ENCODE results near the gene ITGB3BP.
"Not testable (repeated sequence)": the region's sequence is repeated elsewhere in the genome, so short reads cannot be mapped to it uniquely, and the experiment has no call there.

The ITGB3BP gene

DNA sequence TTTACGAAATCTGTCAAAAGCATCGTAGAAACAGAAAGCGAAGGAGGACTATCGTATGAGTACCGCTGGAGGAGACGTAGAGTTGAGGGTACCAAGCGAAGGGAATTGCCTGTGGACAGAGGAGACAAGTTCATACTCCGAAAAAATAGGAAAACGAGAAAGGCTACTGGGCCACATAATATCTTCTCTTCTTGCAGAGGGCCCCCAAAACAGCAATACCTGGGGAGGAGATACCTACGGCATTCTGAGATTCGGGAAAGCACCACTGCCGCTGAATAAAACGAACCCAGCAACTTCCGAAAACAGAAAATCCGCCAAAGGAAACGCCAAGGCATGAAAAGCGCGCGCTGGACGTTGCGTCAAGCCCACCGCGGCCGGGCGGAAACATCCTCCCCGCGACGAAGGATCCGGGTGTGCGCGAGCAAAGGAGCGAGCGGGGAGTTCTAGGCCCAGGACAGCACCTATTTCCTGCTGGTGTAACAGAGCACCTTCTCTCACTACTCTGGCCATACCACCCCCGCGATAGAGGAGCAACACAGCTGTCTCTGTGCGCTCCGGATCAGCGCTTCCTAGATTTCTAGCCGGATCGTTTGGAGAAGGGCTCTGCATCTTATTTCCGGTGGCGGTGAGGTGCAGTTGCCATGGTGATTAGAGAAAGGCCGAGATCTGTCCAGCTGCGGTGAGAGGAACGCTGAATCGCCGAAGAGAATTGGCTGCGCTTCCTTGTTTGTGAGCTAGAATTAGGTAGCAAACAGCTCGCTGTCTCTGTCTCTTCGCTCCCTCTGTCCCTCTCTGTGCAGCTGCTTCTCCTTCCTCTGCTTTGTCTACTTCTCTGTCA lies at the start of gene ITGB3BP, which contains the start of gene EFCAB7:
TSS of gene ITGB3BP (minus strand) at position 335 of the 838 bp plus-strand sequence. CDS start at position 243, 92 bp downstream.
TSS of gene EFCAB7 (plus strand) at position 635 of the 838 bp plus-strand sequence. CDS start 2,048 bp downstream, outside the sequence.
- peak; percentile 52 to 65 for DNase-seq (ENCODE audit: low read depth in 2 of 2)

- DNase-seq (ENCODE audit: low read depth in 2 of 2), result not testable (repeated sequence)
These were observed 49.7 kb upstream of the ITGB3BP start for GRCh38 chr1:63572686-63573085.

DNA sequence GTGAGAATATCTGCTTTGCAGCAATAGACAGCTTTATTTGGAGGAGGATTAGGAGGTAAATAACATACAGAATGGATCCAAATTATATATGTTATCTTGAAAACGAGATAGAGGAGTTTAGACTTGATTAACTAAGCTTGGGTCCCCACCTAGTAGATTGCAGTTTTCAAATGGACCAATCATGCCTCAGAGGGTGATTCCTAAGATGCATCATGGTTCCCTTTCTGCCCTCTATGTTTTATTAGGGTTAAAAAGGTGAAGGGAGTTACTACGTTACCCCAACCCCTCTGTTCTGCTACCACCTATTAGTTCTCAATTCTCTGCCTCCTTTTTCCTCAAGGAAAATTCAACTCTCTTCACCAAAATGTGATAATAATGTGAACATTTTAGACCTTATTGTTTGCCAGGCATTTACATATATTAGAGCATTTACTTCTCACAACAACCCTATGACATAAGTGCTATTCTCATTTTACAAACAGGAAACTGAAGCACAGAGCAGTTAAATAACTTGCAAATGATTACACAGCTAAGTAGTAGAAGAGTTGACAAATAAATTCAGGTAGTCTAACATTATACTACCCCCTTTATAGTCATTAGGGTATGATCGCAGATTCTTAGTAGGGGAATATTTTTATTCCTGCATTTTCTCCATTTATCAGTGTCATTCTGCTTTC lies 46.8 kb upstream of the ITGB3BP start:
- no peak for DNase-seq (ENCODE audit: low read depth in 2 of 2)

GRCh38 chr1:63569068-63569467 lies 46.0 kb upstream of the ITGB3BP start:
- no peak for DNase-seq (ENCODE audit: low read depth in 2 of 2)

DNA sequence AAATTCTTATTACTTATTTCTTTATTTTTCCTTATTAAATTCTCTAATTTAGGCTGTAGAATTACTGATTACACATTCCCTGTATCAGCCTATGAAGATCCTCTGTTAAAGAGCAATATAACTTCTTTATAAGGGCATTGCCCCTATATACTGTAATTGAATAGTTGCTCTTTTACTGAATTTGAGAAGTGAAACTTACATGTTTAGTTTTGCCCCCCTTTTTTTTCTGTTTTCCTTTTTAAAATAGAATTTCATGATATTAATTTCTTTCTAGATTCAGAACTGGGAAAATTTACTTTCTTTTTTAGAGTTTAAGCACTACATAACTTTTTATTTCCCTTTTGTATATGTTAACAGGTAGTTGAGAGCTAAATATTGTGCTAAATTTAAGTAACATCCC lies 40.7 kb upstream of the ITGB3BP start:
- DNase-seq (ENCODE audit: low read depth in 2 of 2), result no peak

DNA sequence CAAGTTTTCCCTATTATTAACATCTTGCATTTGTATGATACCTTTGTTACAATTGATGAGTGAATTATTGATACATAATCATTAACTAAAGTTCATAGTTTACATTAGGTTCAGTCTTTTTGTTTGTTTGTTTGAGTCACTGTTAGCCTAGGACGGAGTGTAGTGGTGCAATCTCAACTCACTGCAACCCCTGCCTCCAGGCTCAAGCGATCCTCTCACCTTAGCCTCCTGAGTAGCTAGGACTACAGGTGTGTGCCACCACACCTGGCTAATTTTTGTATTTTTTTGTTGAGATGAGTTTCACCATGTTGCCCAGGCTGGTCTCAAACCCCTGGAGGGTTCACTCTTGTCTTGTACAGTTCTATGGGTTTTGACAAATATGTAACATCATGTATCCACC lies 36.3 kb upstream of the ITGB3BP start:
- no peak for DNase-seq (ENCODE audit: low read depth in 2 of 2)

DNA sequence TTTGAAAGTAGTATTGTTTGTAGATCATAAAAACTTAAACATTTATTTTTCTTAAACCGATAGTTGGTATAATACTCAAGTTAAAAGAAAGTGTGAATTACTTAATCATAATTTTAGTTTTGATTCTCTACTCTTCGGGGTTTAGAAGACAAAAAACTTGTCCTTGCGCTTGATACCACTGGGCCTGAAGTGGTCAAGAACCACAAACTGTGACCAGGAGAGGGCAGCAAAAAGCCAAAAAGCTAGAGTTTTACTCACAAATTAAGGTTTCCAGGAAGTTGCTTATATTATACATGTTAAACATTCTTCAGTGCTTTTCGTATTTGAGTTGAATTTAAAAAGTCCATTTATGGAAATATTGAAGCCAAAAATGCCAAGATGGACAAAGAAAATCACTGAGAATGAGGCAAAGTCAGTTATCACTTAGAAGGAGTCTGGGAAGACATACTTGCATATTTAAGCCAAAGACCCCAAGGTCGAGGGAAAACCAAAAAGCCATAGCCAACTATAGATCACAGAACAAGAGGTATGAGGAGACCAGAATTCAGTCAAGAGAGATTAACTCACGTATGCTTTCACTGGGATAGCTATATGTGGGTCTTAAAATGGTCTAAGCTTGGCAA lies 34.5 kb upstream of the ITGB3BP start:
- DNase-seq (ENCODE audit: low read depth in 2 of 2), result no peak

GRCh38 chr1:63555480-63555879 lies 32.5 kb upstream of the ITGB3BP start:
- DNase-seq (ENCODE audit: low read depth in 2 of 2), result no peak

GRCh38 chr1:63548877-63549276 lies 25.9 kb upstream of the ITGB3BP start:
- no peak for DNase-seq (ENCODE audit: low read depth in 2 of 2)

- no peak for DNase-seq (ENCODE audit: low read depth in 2 of 2)
These were observed 25.3 kb upstream of the ITGB3BP start for GRCh38 chr1:63548303-63548702.

DNA sequence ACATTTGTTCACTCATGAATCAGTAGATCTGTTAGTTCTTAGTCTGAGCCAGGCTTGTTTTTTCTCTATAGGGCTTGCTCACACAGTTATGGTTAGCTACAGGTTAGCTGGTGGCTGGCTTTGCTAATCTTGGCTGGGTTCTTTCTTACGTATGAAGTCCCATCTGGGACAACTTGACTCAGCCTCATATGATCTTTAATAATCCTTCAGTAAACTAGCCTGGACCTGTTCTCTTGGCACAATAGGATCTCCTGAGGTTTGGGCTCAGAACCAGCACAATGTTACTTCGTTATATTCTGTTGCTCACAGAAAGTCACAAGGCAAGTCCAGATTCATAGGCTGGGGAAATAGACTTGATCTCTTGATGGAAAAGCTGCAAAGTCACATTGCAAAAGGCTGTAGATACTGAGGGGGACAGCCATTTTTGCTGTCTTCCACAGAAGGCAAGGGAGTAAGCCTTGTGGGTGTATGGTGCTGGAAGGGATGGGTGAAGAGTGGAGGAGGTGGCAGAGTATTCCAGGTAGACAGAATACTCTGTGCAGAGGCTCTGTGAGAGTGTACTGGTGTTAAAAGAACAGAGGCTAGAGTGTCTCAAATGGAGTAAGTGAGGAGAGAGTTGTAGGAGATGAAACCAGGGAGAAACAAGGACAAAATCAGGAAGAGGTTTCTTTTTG lies 24.7 kb upstream of the ITGB3BP start:
- no peak for DNase-seq (ENCODE audit: low read depth in 2 of 2)

- no peak for DNase-seq (ENCODE audit: low read depth in 2 of 2)
These were observed 22.8 kb upstream of the ITGB3BP start for GRCh38 chr1:63545780-63546179.

- no peak for DNase-seq (ENCODE audit: low read depth in 2 of 2)
These were observed 14.9 kb upstream of the ITGB3BP start for GRCh38 chr1:63537940-63538339.

DNA sequence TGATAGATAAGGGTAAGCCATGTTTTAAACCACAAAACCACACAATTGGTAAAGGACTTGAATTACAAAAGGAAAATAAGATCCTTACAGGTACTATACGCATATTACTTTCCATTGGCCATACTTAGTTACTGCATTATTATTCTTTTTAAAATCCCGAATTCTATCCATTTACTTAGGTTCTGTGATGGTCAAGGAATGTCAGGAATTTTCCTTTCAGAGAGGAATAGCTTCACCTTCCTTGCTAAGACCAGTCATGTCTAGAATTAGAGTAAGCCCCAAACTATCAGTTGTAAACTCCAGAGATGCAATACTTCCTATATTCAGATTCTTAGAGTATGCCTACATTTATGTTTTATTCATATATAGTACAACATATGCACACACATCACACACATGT lies 14.0 kb upstream of the ITGB3BP start:
- DNase-seq (ENCODE audit: low read depth in 2 of 2), result no peak

DNA sequence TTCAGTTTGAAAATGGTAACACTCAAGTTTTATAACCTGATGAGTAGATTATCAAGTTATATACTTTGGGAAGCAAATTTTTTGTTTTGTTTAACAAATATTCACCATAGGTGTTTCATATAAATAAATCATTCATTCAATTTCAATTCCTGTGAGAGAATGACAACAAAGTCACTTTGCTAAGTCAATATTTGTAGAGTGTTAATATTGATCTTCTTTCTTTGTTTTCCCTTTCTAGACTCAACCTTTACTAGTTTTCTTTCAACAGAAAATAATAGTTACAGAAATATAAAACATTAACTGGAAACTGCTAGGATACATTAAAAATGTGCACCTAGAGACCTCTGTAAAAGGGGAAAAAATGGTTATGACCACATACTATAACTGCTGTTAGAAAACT lies 11.4 kb upstream of the ITGB3BP start:
- DNase-seq (ENCODE audit: low read depth in 2 of 2), result no peak

- no peak for DNase-seq (ENCODE audit: low read depth in 2 of 2)
These were observed 10.9 kb upstream of the ITGB3BP start for GRCh38 chr1:63533931-63534330.

- no peak for DNase-seq (ENCODE audit: low read depth in 2 of 2)
These were observed 9.7 kb upstream of the ITGB3BP start for GRCh38 chr1:63532727-63533126.

DNA sequence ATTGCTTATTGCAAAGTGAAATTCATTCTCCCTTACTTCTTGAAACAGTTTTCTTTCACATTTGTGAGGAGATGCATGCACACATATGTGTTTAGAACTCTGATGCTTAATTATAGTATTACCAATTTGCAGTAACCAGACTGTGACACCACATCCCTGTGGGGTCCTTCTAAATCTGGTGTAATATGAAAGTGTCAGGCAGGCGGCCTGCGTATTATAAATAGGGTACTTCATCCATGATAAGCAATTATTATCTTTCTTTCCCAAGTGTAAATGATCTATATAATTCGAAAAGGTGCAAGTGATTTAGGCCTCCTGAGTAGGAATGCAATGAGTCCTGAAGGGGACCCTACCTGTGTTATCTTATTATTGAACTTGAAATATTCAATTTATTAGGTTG lies 1.2 kb upstream of the ITGB3BP start:
- DNase-seq (ENCODE audit: low read depth in 2 of 2), result no peak

GRCh38 chr1:63523738-63524137 lies 713 bp upstream of the ITGB3BP start:
- DNase-seq (ENCODE audit: low read depth in 2 of 2), result no peak

DNA sequence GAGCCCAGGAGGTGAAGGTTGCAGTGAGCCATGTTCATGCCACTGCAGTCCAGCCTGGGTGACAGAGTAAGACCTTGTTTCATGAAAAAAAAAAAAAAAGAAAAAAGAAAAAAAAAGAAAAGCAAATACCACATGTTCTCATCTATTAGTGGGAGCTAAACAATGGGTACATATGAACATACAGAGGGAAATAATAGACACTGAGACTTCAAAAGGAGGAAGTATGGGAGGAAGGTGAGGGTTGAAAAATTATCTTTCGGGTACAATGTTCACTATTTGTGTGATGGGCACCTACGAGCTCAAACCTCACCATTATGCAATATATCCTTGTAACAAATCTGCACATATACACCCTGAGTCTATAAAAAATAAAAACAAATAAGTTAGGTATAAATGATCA lies 6.4 kb downstream of the ITGB3BP start:
- DNase-seq (ENCODE audit: low read depth in 2 of 2), result no peak

GRCh38 chr1:63512584-63512983 lies 10.4 kb downstream of the ITGB3BP start:
- no peak for DNase-seq (ENCODE audit: low read depth in 2 of 2)

DNA sequence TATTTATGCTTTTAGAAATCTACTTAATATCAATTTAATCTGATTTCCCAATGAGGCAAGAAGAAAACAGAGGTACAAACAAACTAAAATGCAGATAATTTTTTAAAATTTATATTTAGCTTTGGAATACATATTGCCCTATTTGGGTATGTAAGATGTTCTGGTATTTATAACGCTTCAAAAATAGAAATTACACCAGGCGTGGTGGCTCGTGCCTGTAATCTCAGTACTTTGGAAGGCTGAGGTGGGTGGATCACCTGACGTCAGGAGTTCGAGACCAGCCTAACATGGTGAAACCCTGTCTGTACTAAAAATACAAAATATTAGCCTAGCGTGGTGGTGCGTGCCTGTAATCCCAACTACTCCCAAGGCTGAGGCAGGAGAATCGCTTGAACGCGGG lies 13.3 kb downstream of the ITGB3BP start:
- no peak for DNase-seq (ENCODE audit: low read depth in 2 of 2)
